HCT116 (cell line): Measurements from ENCODE around the gene CLEC16A. TPM values are rescaled to one million over a fixed set of nuclear protein-coding genes. Genes with fewer than 3 reads are reported as not detected.

Experiments
- ATAC-seq: fragments of 200-7000 bp; cut with Tn5 transposase; 2 replicates; pipeline ENCODE4 v1.9.1; 2020; ENCODE audit warnings: mild to moderate bottlenecking, moderate library complexity
- BruUV-seq: library from RNA; stranded (reverse); fragments of 400-500 nt; replicated peaks from 2 replicates; lab custom pipeline; 2021; lab: Mats Ljungman, UMichigan
- CTCF ChIA-PET: fragments of 300-600 bp; sonication (Branson Sonifier 250); formaldehyde crosslinking; loops from one replicate; lab custom pipeline; 2021; ENCODE audit warnings: antibody characterized with exemption; lab: Charles Lee
- POLR2A ChIA-PET: fragments of 300-600, 350-600 bp; sonication (Branson Sonifier 250); formaldehyde crosslinking; loops from one replicate; lab custom pipeline; 2021; ENCODE audit warnings: antibody characterized with exemption; lab: Charles Lee
- RAD21 ChIA-PET, 2 experiments: fragments of 300-600 bp; sonication (Branson Sonifier 250); formaldehyde crosslinking; loops; one replicate each; lab custom pipeline; 2023; ENCODE audit warnings: low total read pairs in 2 of 2; ENCODE audit not compliant: uncharacterized antibody in 2 of 2, unreplicated experiment in 2 of 2, low non-redundant PET in 1 of 2; lab: Charles Lee
- DNase-seq: peaks from one replicate; pipeline ENCODE4 v3.0.0-alpha.2; 2010; ENCODE audit warnings: low read depth, low spot score
- H2AFZ ChIP-seq: fragments of 200-600 bp; shearing (Covaris generic), sonication (generic); 2 replicates; pipeline ENCODE4 v1.6.1; 2017; ENCODE audit warnings: low read depth, mixed run types, mixed read lengths, antibody characterized with exemption, low read length; ENCODE audit not compliant: poor library complexity, severe bottlenecking
- H3K27ac ChIP-seq: 2 replicates; pipeline ENCODE4 v1.5.1; 2012; ENCODE audit warnings: low read depth, low read length
- H3K27me3 ChIP-seq: fragments of 200-600 bp; sonication (generic); 2 replicates; pipeline ENCODE4 v1.6.1; 2016; ENCODE audit warnings: mixed run types, low read length, mixed read lengths; ENCODE audit not compliant: insufficient read depth
- H3K36me3 ChIP-seq, 2 experiments: fragments of 200-500 bp in 1 of 2; fragments of 200-600 bp in 1 of 2; sonication (Bioruptor generic) in 1 of 2; sonication (generic) in 1 of 2; 2 replicates each; pipeline versions ENCODE4 v1.5.1 to v1.6.1; 2014 to 2016; ENCODE audit warnings: low read length in 2 of 2, inconsistent platforms in 1 of 2, mixed read lengths in 1 of 2, mixed run types in 1 of 2; ENCODE audit not compliant: insufficient read depth in 2 of 2, control insufficient read depth in 1 of 2
- H3K4me1 ChIP-seq, 2 experiments: fragments of 200-600 bp in 1 of 2; sonication (generic) in 1 of 2; 2 replicates each; pipeline versions ENCODE4 v1.5.1 to v1.6.1; 2012 to 2017; ENCODE audit warnings: low read length in 2 of 2, inconsistent platforms in 1 of 2, mild to moderate bottlenecking in 1 of 2, mixed read lengths in 1 of 2, mixed run types in 1 of 2, moderate library complexity in 1 of 2; ENCODE audit not compliant: insufficient read depth in 2 of 2, control insufficient read depth in 1 of 2
- H3K4me2 ChIP-seq: fragments of 200-600 bp; sonication (generic); 2 replicates; pipeline ENCODE4 v1.6.1; 2017; ENCODE audit warnings: mixed run types, low read length, mixed read lengths
- H3K4me3 ChIP-seq, 2 experiments: fragments of 200-600 bp in 1 of 2; sonication (generic) in 1 of 2; replicated peaks in 1 of 2; 2 replicates each; pipeline ENCODE4 v1.5.1; 2011 to 2016; ENCODE audit warnings: low read length in 2 of 2, control low read depth in 1 of 2, low read depth in 1 of 2, mild to moderate bottlenecking in 1 of 2, mixed read lengths in 1 of 2, mixed run types in 1 of 2
- H3K79me2 ChIP-seq: fragments of 200-600 bp; sonication (generic); 2 replicates; pipeline ENCODE4 v1.6.1; 2017; ENCODE audit warnings: mild to moderate bottlenecking, mixed run types, low read length, moderate library complexity, mixed read lengths; ENCODE audit not compliant: insufficient read depth
- H3K9ac ChIP-seq: fragments of 200-600 bp; sonication (generic); 2 replicates; pipeline ENCODE4 v1.6.1; 2016; ENCODE audit warnings: low read length, mixed read lengths
- H3K9me2 ChIP-seq: fragments of 200-600 bp; sonication (generic), shearing (Covaris generic); 2 replicates; pipeline ENCODE4 v1.6.1; 2017; ENCODE audit warnings: mixed run types, mild to moderate bottlenecking, moderate library complexity; ENCODE audit not compliant: insufficient read depth
- H3K9me3 ChIP-seq, 2 experiments: fragments of 200-500 bp in 1 of 2; fragments of 200-600 bp in 1 of 2; sonication (Bioruptor generic) in 1 of 2; sonication (generic) in 1 of 2; 2 replicates each; pipeline ENCODE4 v1.6.1; 2014 to 2017; ENCODE audit warnings: low read length in 2 of 2, mixed read lengths in 2 of 2, inconsistent platforms in 1 of 2, low read depth in 1 of 2, mild to moderate bottlenecking in 1 of 2, mixed run types in 1 of 2, moderate library complexity in 1 of 2; ENCODE audit not compliant: control insufficient read depth in 1 of 2, insufficient read depth in 1 of 2
- H4K20me1 ChIP-seq: fragments of 200-600 bp; sonication (generic), shearing (Covaris generic); 2 replicates; pipeline ENCODE4 v1.6.1; 2017; ENCODE audit warnings: mixed run types, mild to moderate bottlenecking, moderate library complexity; ENCODE audit not compliant: insufficient read depth
- CBX3 ChIP-seq: IDR thresholded peaks from 2 replicates; pipeline ENCODE4 v1.6.1; 2012; ENCODE audit warnings: low read depth
- CEBPB ChIP-seq: IDR thresholded peaks from 2 replicates; pipeline ENCODE4 v1.6.1; 2012; ENCODE audit warnings: low read depth
- EGR1 ChIP-seq: IDR thresholded peaks from 2 replicates; pipeline ENCODE4 v1.6.1; 2012; ENCODE audit warnings: low read depth
- ELF1 ChIP-seq: IDR thresholded peaks from 2 replicates; pipeline ENCODE4 v1.6.1; 2012; ENCODE audit warnings: low read depth, borderline replicate concordance
- EZH2phosphoT487 ChIP-seq: fragments of 200-600 bp; IDR thresholded peaks from 2 replicates; pipeline ENCODE4 v1.6.1; 2018; ENCODE audit warnings: antibody characterized with exemption, borderline replicate concordance
- FOSL1 ChIP-seq: IDR thresholded peaks from 2 replicates; pipeline ENCODE4 v1.6.1; 2012; ENCODE audit warnings: low read depth
- JUND ChIP-seq: IDR thresholded peaks from 2 replicates; pipeline ENCODE4 v1.6.1; 2012
- POLR2AphosphoS5 ChIP-seq: IDR thresholded peaks from 2 replicates; pipeline ENCODE4 v1.6.1; 2011; ENCODE audit warnings: mild to moderate bottlenecking, low read depth, low read length, moderate library complexity
- RAD21 ChIP-seq: IDR thresholded peaks from 2 replicates; pipeline ENCODE4 v1.6.1; 2012; ENCODE audit warnings: low read depth, mild to moderate bottlenecking
- SIN3A ChIP-seq: IDR thresholded peaks from 2 replicates; pipeline ENCODE4 v1.6.1; 2012; ENCODE audit warnings: low read depth
- SP1 ChIP-seq: IDR thresholded peaks from 2 replicates; pipeline ENCODE4 v1.6.1; 2012; ENCODE audit warnings: low read depth
- SRF ChIP-seq: IDR thresholded peaks from 2 replicates; pipeline ENCODE4 v1.6.1; 2012; ENCODE audit warnings: low read depth
- YY1 ChIP-seq: IDR thresholded peaks from 2 replicates; pipeline ENCODE4 v1.6.1; 2011; ENCODE audit warnings: low read length, low read depth, moderate library complexity, mild to moderate bottlenecking; ENCODE audit not compliant: insufficient replicate concordance; ENCODE audit errors: extremely low read depth
- ZFX ChIP-seq: fragments of 450-650 bp; IDR thresholded peaks from 2 replicates; pipeline ENCODE4 v1.6.1; 2017
- ZNF274 ChIP-seq: fragments of 200-500 bp; sonication (Bioruptor generic); IDR thresholded peaks from 2 replicates; pipeline ENCODE4 v1.6.1; 2014; ENCODE audit warnings: mild to moderate bottlenecking, low read depth, low read length, inconsistent platforms
- intact Hi-C: fragments of 100-400 bp; cut with micrococcal nuclease; formaldehyde crosslinking; loops from 2 replicates; pipeline ENCODE4 v1.10.0; 2022
- total RNA-seq: library from RNA; stranded (reverse); gene quantifications from one replicate; pipeline ENCODE4 v1.2.1, GENCODE V29; 2021; ENCODE audit not compliant: unreplicated experiment
- TF ChIP-seq, protein P1 (sequence below): IDR thresholded peaks from 2 replicates; pipeline ENCODE4 v1.6.1; 2012; ENCODE audit warnings: low read depth
- TF ChIP-seq, protein P2 (sequence below): IDR thresholded peaks from 2 replicates; pipeline ENCODE4 v1.6.1; 2012
- TF ChIP-seq, protein P3 (sequence below), 3 experiments: fragments of 200-600 bp in 1 of 3; sonication (generic) in 1 of 3; IDR thresholded peaks in 2 of 3; conservative IDR thresholded peaks in 1 of 3; 2 replicates each; pipeline ENCODE4 v1.5.1; 2012 to 2017; ENCODE audit warnings: low read depth in 2 of 3, low read length in 2 of 3, antibody characterized with exemption in 1 of 3, borderline replicate concordance in 1 of 3, control low read depth in 1 of 3, mild to moderate bottlenecking in 1 of 3, mixed read lengths in 1 of 3, mixed run types in 1 of 3, moderate library complexity in 1 of 3; ENCODE audit not compliant: insufficient read depth in 1 of 3
- TF ChIP-seq, protein P4 (sequence below): IDR thresholded peaks from 2 replicates; pipeline ENCODE4 v1.6.1; 2011; ENCODE audit warnings: mild to moderate bottlenecking, low read length, moderate library complexity; ENCODE audit not compliant: insufficient replicate concordance; ENCODE audit errors: extremely low read depth

Gene CLEC16A
- total RNA-seq, 1 experiment from 2014 or later, result 18.0 TPM

DNA sequence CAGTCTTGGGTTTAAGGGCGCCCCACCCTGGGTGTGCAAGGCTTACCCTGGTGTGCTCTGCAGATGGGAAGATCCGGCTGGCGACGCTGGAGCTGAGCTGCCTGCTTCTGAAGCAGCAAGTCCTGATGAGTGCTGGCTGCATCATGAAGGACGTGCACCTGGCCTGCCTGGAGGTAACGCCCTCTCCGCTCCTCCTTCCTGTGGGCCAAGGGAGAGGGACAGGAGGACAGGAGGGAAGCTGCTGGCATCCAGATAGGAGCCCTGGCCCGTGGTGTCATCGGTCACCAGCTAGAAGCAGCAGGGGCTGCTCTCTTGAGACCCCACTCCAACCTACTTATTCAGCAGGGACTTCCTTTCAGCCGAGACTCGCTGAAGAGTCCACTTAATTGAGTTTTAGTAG is 97.8 kb downstream of the CLEC16A start:
- Histone ChIP-seq H4K20me1 (no peaks in the 10 kb centered on the region), H3K4me3 (no peak overlapping the region), H3K27ac (no peak overlapping the region), H2AFZ (no peak overlapping the region), H3K27me3 (no peaks in the 10 kb centered on the region), H3K36me3 (no peaks in the 10 kb centered on the region), H3K9ac (no peak overlapping the region), H3K79me2 (no peaks in the 10 kb centered on the region), H3K4me2 (no peak overlapping the region), H3K9me3 (no peaks in the 10 kb centered on the region), H3K9me2 (no peaks in the 10 kb centered on the region), H3K4me1 (peaks cover 2 to 12% of the 10 kb centered on the region in 2 experiments; a peak in 1 of 4 replicates)
- ATAC-seq (no peak), DNase-seq (no peak)
- RAD21 ChIA-PET, result no interaction called here
- CTCF ChIA-PET, result no interaction called here
- intact Hi-C loops, result no loop called here
- BruUV-seq, result no TSS peak
- POLR2A ChIA-PET, result no interaction called here
- TF ChIP-seq, protein P1, sequence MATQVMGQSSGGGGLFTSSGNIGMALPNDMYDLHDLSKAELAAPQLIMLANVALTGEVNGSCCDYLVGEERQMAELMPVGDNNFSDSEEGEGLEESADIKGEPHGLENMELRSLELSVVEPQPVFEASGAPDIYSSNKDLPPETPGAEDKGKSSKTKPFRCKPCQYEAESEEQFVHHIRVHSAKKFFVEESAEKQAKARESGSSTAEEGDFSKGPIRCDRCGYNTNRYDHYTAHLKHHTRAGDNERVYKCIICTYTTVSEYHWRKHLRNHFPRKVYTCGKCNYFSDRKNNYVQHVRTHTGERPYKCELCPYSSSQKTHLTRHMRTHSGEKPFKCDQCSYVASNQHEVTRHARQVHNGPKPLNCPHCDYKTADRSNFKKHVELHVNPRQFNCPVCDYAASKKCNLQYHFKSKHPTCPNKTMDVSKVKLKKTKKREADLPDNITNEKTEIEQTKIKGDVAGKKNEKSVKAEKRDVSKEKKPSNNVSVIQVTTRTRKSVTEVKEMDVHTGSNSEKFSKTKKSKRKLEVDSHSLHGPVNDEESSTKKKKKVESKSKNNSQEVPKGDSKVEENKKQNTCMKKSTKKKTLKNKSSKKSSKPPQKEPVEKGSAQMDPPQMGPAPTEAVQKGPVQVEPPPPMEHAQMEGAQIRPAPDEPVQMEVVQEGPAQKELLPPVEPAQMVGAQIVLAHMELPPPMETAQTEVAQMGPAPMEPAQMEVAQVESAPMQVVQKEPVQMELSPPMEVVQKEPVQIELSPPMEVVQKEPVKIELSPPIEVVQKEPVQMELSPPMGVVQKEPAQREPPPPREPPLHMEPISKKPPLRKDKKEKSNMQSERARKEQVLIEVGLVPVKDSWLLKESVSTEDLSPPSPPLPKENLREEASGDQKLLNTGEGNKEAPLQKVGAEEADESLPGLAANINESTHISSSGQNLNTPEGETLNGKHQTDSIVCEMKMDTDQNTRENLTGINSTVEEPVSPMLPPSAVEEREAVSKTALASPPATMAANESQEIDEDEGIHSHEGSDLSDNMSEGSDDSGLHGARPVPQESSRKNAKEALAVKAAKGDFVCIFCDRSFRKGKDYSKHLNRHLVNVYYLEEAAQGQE, result no peak
- TF ChIP-seq POLR2AphosphoS5 (no peak), SP1 (no peak), EZH2phosphoT487 (no peak), CBX3 (no peak), ZNF274 (no peak), CEBPB (no peak), ZFX (no peak), RAD21 (no peak), YY1 (no peak), SRF (no peak), ELF1 (no peak), SIN3A (no peak), JUND (no peak), EGR1 (no peak), FOSL1 (no peak)
- TF ChIP-seq, protein P2, sequence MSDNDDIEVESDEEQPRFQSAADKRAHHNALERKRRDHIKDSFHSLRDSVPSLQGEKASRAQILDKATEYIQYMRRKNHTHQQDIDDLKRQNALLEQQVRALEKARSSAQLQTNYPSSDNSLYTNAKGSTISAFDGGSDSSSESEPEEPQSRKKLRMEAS, result no peak
- TF ChIP-seq, protein P3, sequence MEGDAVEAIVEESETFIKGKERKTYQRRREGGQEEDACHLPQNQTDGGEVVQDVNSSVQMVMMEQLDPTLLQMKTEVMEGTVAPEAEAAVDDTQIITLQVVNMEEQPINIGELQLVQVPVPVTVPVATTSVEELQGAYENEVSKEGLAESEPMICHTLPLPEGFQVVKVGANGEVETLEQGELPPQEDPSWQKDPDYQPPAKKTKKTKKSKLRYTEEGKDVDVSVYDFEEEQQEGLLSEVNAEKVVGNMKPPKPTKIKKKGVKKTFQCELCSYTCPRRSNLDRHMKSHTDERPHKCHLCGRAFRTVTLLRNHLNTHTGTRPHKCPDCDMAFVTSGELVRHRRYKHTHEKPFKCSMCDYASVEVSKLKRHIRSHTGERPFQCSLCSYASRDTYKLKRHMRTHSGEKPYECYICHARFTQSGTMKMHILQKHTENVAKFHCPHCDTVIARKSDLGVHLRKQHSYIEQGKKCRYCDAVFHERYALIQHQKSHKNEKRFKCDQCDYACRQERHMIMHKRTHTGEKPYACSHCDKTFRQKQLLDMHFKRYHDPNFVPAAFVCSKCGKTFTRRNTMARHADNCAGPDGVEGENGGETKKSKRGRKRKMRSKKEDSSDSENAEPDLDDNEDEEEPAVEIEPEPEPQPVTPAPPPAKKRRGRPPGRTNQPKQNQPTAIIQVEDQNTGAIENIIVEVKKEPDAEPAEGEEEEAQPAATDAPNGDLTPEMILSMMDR (IDR thresholded peaks at IDR 0.05 in 2 of 3, conservative IDR thresholded peaks at IDR 0.05 in 1 of 3; ENCODE audit: borderline replicate concordance in 1 of 3, insufficient read depth in 1 of 3, low read depth in 2 of 3, low read length in 2 of 3), result no peak
- TF ChIP-seq, protein P4, sequence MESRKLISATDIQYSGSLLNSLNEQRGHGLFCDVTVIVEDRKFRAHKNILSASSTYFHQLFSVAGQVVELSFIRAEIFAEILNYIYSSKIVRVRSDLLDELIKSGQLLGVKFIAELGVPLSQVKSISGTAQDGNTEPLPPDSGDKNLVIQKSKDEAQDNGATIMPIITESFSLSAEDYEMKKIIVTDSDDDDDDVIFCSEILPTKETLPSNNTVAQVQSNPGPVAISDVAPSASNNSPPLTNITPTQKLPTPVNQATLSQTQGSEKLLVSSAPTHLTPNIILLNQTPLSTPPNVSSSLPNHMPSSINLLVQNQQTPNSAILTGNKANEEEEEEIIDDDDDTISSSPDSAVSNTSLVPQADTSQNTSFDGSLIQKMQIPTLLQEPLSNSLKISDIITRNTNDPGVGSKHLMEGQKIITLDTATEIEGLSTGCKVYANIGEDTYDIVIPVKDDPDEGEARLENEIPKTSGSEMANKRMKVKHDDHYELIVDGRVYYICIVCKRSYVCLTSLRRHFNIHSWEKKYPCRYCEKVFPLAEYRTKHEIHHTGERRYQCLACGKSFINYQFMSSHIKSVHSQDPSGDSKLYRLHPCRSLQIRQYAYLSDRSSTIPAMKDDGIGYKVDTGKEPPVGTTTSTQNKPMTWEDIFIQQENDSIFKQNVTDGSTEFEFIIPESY, result no peak
